ENCODE measurements around the gene AKT3.

Gene AKT3

DNA sequence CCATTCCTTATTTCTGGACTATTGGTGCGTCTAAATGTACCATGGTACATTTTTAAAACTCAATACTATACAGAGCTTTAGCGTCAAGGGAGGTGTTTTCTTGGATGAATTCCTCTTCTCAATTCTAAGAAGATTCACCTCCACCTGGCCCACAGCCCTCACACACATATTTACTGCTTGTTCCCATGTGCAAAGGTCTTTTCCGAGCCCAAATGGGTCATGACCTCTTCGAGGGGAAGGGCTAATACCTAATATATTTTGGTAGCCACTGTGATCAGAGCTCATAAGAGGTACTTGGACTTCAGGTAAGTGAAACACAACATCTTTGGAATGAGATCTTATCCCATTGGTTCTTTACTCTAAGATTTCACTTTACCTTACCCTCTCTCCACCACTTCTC is 388.3 kb downstream of the AKT3 start:
- no peak for DNase-seq (ENCODE audit: low spot score)

DNA sequence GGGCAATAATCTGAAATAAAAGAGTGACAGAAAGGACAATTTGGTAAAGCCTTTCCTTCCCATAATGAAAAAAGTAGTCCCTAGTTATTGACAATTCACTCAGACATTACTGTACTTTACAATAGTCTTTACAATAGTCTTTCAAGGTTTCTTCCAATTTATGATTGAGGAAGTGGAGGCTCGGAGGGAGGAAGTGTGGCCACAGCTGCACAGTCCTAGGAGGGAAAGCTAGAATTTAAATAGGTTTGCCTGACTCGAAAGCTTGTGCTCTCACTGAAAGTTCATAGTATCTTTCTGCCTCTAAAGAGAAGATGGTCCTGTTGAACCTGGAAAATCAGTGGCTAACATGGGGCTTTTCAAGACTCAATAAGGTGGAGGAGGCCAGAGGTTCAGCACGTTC is 391.0 kb downstream of the AKT3 start:
- DNase-seq (ENCODE audit: low spot score) = no peak

DNA sequence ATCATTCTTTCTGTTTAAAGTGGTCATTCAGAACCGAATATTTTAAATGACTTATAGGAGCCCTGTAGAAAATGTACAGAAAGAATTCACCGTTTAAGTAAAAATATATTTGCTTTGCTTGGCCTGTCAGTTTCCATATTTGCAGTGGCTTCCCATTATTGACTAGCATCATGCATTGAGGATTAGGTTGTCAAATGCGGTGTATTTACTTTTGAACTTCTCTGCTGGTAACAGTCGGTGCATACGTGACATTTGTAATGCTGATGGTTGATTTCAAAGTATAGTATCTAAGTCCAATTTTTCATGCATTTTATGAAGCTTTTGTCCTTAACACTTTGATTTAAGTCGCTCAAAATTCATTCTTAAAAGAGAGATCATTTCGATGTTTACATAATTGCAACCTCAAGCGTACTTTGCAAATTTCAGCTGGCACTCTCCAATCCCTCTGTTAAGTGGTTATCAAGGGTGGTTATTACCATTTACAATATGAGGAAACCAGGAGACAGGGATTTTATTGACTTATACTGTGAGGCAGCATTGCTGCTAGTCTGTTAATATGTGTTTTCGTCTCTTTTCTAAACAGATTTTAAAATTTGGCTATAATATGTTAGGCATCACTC is 392.6 kb downstream of the AKT3 start:
- DNase-seq (ENCODE audit: low spot score) = no peak

DNA sequence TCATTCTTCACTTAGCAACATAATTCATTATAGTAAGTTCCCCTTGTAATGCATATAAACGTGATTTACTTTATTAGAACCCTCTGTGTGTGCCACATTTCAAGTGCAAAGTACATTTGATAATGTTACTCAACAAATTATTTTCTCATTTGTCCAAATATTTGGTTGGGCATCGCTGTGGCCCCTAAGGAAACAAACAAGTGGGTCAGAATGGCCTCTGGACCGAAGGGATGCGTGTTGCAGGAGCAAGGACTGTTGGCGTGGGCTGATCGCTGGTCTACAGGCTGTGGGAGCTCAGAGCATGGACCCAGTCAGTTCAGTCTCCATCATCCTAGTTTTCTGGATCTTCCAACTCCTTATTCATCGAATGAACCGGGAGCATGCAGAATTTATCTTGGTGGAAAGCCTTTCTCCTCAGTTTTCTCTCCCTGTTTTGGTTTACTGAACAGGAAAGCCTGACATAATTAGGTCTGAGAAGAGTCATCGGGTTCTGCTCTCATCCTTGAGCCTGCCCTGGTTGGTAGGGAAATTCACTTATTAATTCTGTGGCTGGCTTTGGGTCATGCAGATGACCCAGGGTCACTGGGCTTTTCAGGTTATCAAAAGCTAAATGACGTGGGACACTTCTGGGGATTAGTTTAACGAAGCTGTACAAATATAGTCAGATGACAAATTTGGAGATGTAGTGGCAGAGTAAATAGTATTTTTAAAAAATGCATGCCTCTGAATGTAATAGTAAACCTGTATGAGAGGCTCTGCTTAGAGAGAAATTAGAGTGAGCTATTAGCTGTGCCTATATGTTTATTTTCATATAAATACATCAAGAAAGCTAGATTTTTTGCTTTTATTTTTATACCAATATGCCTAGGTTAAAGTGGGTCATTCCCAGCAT is 394.0 kb downstream of the AKT3 start:
- no peak for DNase-seq (ENCODE audit: low spot score)

DNA sequence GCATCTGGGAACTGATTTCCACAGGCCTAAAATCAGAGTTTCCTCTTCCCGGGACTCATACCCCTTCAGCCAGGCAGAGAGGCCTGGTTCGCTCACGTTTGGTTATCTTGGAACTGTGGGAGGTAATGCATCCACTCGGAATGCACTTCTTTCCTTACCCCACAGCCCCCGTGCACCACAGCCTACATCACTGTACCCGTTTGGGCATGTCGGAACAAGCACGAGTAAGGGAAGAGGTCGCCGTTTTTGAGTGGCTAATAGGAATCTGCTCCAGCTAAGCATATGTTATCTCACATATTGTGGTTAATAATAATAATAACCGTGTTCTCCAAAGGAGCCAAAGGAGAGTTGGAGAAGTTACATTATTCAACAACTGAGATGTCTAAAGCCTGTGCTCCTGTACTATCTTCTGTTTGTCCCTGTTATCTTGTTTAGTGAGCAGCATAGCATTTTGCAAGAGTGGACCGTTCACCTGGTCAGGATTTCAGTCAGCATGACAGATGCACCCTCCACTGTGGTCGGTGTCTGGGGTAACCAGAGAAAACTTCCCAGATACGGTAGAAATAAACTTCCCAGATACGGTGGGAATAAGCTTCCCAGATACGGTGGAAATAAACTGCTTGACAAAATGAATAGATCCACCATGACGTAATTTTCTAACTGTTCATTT is 395.6 kb downstream of the AKT3 start:
- no peak for DNase-seq (ENCODE audit: low spot score)

DNA sequence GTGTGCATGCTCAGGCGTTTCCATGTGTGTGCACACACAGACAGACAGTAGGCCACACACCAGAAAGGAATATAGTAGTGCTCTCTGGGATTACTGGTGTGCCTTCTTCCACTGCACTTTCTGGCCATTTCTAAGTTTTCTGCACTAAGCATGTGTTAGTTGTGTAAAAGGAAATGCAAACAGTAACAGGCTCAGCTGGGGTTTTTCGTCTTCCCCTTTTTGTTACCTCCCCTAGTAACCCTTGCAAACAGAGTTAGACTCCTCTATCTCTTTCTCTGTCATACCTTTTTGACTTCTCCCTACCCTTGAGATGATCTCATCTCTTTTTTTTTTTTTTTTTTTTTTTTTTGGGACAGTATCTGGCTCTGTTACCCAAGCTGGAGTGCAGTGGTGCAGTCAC is 398.0 kb downstream of the AKT3 start:
- DNase-seq (ENCODE audit: low spot score) = no peak

DNA sequence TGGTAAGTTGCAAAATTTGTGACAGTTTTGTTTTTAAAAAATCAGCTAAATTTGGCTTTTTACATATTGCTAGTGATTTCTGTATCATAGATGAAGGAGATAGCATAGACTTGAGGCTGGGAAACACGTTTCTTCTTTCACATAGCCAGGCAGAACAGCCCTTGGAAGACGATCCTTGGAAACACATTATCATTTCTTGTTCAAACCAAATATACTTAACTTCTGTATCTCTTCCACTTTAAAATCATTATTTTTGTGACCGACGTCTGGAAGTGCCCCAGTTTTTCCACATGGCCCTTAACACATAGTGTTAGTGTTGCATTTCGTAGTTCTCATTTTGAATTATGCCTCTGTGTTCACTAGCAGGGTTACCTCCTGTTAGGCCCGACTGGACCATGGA is 400.7 kb downstream of the AKT3 start:
- DNase-seq (ENCODE audit: low spot score) = no peak

DNA sequence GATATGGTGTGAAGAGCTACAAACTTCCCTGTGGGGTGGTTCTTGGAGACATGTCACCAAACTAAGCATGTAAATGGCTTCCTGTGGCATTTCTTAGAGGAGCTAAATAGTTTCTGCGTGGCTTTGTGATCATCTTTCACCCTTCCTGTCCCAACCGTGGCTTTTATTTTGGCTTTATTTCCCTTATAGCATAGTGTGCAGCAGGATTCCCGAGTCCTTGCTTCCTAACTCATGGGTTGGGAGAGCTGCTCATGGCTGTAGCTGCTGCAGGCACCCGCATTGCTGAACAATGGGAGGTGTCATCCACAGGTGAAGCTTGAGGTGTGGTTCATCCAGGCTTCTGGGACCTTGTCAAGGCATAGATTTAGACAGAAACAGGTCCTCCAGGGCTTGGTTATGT is 402.2 kb downstream of the AKT3 start:
- DNase-seq (ENCODE audit: low spot score) = no peak

DNA sequence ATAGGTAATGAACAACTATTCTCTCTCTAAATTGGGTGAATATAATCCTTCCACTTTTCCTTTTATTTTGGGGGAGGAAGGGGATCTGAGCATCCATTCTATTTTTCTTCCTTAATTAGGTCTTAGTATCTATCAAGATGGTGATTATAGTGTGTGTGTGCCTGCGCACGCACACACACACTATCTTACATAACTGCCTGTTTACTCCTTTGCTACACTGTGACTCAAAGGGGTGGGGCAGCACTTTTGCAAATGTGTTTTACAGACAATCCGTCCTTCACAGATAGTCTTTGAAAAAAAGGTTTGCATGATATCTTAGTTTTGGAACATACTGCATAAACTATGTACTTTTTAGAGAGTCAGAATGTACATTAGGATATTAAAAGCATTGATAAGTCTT is 402.7 kb downstream of the AKT3 start:
- DNase-seq (ENCODE audit: low spot score) = no peak

DNA sequence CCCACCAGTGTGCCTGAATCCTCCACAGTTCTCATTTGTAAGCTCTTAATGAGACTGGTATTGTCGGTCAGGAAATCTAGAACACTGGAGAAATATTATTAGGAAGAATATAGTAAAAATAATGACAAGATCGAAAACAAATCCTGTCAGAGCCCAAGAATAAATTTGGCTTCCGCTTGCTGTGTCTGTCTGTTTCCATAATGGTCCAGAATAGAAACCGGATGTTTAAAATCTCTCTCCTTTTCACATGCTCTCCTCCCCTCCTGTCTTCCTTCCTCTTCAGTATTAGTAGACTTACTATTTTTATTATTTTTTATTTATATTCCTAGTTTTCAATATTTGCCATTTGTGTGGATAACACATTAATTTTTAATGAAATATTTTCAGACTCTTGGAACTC is 406.5 kb downstream of the AKT3 start:
- DNase-seq (ENCODE audit: low spot score) = no peak

DNA sequence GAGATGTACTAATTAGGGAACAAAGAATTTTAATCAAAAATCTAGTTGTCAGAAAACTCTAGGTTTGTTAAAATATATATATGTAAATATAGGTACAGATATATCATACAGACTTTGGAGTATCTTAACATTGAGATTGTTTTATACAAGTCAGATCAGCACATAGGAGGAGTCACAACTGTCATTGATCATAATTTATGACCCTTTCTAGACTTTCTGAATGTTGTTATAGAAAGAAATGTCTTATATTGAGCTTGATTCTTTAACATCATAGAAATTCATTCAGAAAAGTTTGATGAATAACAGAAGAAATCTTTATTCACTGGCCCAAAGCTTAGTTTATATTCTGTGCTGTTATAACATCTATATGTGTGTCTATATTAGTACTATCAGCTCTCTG is 408.4 kb downstream of the AKT3 start:
- no peak for DNase-seq (ENCODE audit: low spot score)

DNA sequence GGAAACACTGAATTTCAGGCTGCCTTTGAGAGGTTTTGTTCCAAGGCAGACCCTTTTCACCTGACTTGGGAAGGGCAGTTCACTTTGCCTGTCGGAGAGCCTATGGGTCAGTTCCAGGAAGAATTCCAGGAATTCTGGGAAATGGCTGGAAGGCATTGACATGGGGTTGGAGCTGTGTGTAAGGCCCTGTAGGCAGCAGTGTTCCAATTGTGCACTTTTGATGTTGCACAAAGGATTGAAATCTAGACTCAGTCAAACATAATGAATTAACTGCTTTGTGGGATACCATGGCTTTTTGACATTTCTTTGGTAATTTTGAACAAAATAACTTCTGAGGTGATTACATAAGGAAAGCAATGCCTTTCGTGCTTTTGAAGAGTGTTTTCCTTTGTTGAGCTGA is 409.6 kb downstream of the AKT3 start:
- no peak for DNase-seq (ENCODE audit: low spot score)

DNA sequence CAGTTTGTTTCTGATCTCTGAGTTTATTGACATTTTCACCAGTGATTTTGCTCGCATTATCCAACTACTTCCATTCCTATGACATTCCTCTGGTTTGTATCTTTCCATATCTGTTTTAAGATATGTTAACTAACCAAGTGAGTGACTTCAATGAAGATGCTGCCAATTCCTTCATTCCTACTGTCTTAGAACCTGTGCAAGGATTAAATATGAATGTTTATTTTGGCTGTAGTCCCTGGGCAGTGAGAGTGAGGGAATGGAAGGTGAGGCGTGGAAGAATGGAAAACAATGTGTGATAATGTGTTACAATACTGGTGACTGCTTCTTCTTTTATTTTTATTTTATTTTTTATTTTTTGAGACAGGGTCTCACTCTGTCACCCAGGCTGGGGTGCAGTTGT is 411.2 kb downstream of the AKT3 start:
- DNase-seq (ENCODE audit: low spot score) = no peak

All from kidney capillary endothelial cell (primary cell).